Neural cell (in vitro differentiated cells): Measurements from ENCODE around the gene S100A5.

ENCODE experiments used
- CTCF ChIP-seq: fragments of 450-650 bp; IDR thresholded peaks from 2 replicates; pipeline ENCODE4 v1.5.1; 2014; ENCODE audit warnings: antibody characterized with exemption, mild to moderate bottlenecking, moderate library complexity; ENCODE audit not compliant: poor library complexity, severe bottlenecking
- EP300 ChIP-seq: fragments of 450-650 bp; conservative IDR thresholded peaks from 2 replicates; pipeline ENCODE4 v1.6.1; 2014; ENCODE audit warnings: antibody characterized with exemption, mild to moderate bottlenecking, moderate library complexity; ENCODE audit not compliant: poor library complexity, severe bottlenecking
- EZH2 ChIP-seq: fragments of 200-600, 300-800 bp; shearing (Covaris generic), sonication (generic); IDR thresholded peaks from 2 replicates; pipeline ENCODE4 v1.6.1; 2014; ENCODE audit warnings: antibody characterized with exemption, low read length, borderline replicate concordance, mild to moderate bottlenecking; ENCODE audit not compliant: insufficient read depth, poor library complexity, severe bottlenecking
- POLR2AphosphoS5 ChIP-seq: IDR thresholded peaks from 2 replicates; pipeline ENCODE4 v1.6.1; 2012
- RAD21 ChIP-seq: fragments of 450-650 bp; conservative IDR thresholded peaks from 2 replicates; pipeline ENCODE4 v1.6.1; 2014; ENCODE audit warnings: antibody characterized with exemption, mild to moderate bottlenecking, moderate library complexity
- REST ChIP-seq: IDR thresholded peaks from 2 replicates; pipeline ENCODE4 v1.6.1; 2012; ENCODE audit warnings: borderline replicate concordance
- SMC3 ChIP-seq: fragments of 450-650 bp; conservative IDR thresholded peaks from 2 replicates; pipeline ENCODE4 v1.6.1; 2014; ENCODE audit warnings: antibody characterized with exemption, mild to moderate bottlenecking, moderate library complexity; ENCODE audit not compliant: poor library complexity
- TAF1 ChIP-seq: IDR thresholded peaks from 2 replicates; pipeline ENCODE4 v1.6.1; 2012; ENCODE audit warnings: low read depth

GRCh38 chr1:153531638-153532037 lies 9.1 kb downstream of the S100A5 start:
- TF ChIP-seq RAD21 (no peak), CTCF (no peak), REST (no peak), SMC3 (no peak), TAF1 (no peak), EZH2 (no peak), POLR2AphosphoS5 (no peak), EP300 (no peak)
